GM20431 (cell line): ENCODE data around the gene COL5A3.
"Not testable (repeated sequence)": the region's sequence is repeated elsewhere in the genome, so short reads cannot be mapped to it uniquely, and the experiment has no call there.

Source experiments
- in situ Hi-C: fragments of 300-500 bp; cut with MseI, MboI; formaldehyde crosslinking; loops from one replicate; pipeline ENCODE4 v1.15.0; 2020; ENCODE audit warnings: low sequenced_read_pairs; ENCODE audit not compliant: unreplicated experiment

Gene COL5A3

GRCh38 chr19:10010247-10010691, at the start of gene COL5A3:
COL5A3 (minus strand) TSS chr19:10010504; CDS start chr19:10010385, 119 bp downstream.
- in situ Hi-C loops = no loop called here

- in situ Hi-C loops = no loop called here
Measured at GRCh38 chr19:10052602-10053360, 42.5 kb upstream of the COL5A3 start.

GRCh38 chr19:10049626-10050025, 39.3 kb upstream of the COL5A3 start:
- in situ Hi-C loops = no loop called here

- in situ Hi-C loops = no loop called here
Measured at GRCh38 chr19:10045371-10045770, 35.1 kb upstream of the COL5A3 start.

- in situ Hi-C loops = no loop called here
Measured at GRCh38 chr19:10044390-10044789, 34.1 kb upstream of the COL5A3 start.

- in situ Hi-C loops = no loop called here
Measured at GRCh38 chr19:10043286-10043927, 33.1 kb upstream of the COL5A3 start.

- in situ Hi-C loops = no loop called here
Measured at GRCh38 chr19:10037809-10038208, 27.5 kb upstream of the COL5A3 start.

- in situ Hi-C loops = no loop called here
Measured at GRCh38 chr19:10037367-10037766, 27.1 kb upstream of the COL5A3 start.

GRCh38 chr19:10036601-10037071, 26.3 kb upstream of the COL5A3 start:
- in situ Hi-C loops = no loop called here

- in situ Hi-C loops = no loop called here
Measured at GRCh38 chr19:10033614-10034013, 23.3 kb upstream of the COL5A3 start.

- in situ Hi-C loops = no loop called here
Measured at GRCh38 chr19:10027158-10027997, 17.1 kb upstream of the COL5A3 start.

- in situ Hi-C loops = no loop called here
Measured at GRCh38 chr19:10026744-10027143, 16.4 kb upstream of the COL5A3 start.

- in situ Hi-C loops = not testable (repeated sequence)
Measured at GRCh38 chr19:10023096-10023495, 12.8 kb upstream of the COL5A3 start.

- in situ Hi-C loops = no loop called here
Measured at GRCh38 chr19:10021863-10022262, 11.6 kb upstream of the COL5A3 start.

GRCh38 chr19:10021446-10021845, 11.1 kb upstream of the COL5A3 start:
- in situ Hi-C loops = no loop called here

GRCh38 chr19:10020851-10021250, 10.5 kb upstream of the COL5A3 start:
- in situ Hi-C loops = no loop called here

- in situ Hi-C loops = no loop called here
Measured at GRCh38 chr19:10019246-10019645, 8.9 kb upstream of the COL5A3 start.

- in situ Hi-C loops = no loop called here
Measured at GRCh38 chr19:10018786-10019185, 8.5 kb upstream of the COL5A3 start.

- in situ Hi-C loops = no loop called here
Measured at GRCh38 chr19:10018263-10018662, 8.0 kb upstream of the COL5A3 start.

GRCh38 chr19:10013834-10014618, 3.7 kb upstream of the COL5A3 start:
- in situ Hi-C loops = no loop called here
